Suppressor macrophage treated with lipopolysaccharide for 4 hours (primary cell): Measurements from ENCODE around the gene SHISA5.

Experiments used
- DNase-seq: peaks from one replicate; pipeline ENCODE4 v3.0.0-alpha.2; 2020

SHISA5 gene

GRCh38 chr3:48456456-48456855 is 47.5 kb downstream of the SHISA5 start:
- DNase-seq, result no peak

DNA sequence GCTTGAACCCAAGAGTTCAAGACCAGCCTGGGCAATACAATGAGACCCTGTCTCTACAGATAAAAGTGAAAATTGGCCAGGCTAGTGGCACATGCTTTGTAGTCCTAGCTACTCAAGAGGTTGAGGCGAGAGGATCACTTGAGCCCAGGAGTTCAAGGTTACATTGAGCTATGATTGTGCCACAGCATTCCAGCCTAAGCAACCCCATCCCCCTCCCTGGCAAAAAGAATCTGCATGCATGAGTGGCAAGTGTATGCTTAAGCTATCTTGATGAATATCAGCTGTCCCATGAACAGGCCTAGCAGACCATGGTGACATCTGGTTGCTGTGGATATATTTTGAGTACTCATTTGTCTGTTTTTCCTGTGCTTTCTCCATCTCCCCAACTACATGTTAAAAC is 52.7 kb downstream of the SHISA5 start:
- DNase-seq, result no peak

GRCh38 chr3:48446425-48447193 is 57.4 kb downstream of the SHISA5 start, which contains the start of gene ATRIP:
TSS of gene ATRIP (plus strand) at chr3:48446737. CDS start at chr3:48446846, 109 bp downstream.
- peak; percentile 92 for DNase-seq

DNA sequence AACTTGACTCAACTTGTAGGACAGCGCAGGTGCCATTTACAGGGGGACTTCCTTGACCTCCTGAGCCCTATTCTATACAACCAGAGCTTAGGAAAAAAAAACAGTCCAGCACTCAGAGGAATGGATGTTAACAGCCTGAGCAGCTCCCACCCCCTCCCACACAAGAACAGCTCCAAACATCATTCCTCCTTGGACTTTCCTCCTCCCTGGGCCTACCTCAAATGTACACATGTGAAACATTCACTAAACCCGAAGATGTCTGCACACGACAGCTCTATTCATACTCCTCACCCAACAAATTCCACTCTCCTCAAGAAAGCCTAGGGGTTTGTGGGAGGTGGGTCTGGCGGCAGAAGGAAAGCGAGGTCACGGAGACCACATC is 57.9 kb downstream of the SHISA5 start:
- no peak for DNase-seq

GRCh38 chr3:48445277-48445882 is 58.6 kb downstream of the SHISA5 start:
- DNase-seq, result no peak

- DNase-seq, result no peak
Measured at GRCh38 chr3:48441940-48442339, 62.0 kb downstream of the SHISA5 start.

DNA sequence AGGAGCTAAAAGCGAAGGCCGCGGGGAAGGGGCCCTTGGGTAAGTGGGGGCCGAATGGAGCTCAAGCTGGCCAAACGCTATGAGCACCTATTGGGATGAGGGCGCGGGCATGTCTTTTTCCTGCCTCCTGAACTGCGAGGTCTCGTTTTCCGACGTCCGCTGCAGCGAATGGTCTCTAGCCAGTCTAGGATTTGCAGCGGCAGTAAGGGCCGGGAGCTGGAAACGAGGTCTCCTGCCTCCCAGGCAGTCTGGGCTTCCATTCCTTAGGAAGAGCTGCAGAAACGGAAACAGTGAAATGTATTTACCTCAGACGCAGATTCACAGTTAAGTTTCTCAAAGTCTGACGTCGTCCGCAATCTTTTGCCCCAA is 63.4 kb downstream of the SHISA5 start:
- peak; percentile 22 for DNase-seq

- DNase-seq, result peak; percentile 97
Measured at GRCh38 chr3:48439820-48440589, 64.0 kb downstream of the SHISA5 start, which contains the start of the genes CCDC51 and TMA7. TSS of gene CCDC51 (minus strand) at chr3:48440119. CDS start at chr3:48435128, 4,991 bp downstream. TSS of gene TMA7 (plus strand) at chr3:48440257. CDS start at chr3:48440297, 40 bp downstream.

DNA sequence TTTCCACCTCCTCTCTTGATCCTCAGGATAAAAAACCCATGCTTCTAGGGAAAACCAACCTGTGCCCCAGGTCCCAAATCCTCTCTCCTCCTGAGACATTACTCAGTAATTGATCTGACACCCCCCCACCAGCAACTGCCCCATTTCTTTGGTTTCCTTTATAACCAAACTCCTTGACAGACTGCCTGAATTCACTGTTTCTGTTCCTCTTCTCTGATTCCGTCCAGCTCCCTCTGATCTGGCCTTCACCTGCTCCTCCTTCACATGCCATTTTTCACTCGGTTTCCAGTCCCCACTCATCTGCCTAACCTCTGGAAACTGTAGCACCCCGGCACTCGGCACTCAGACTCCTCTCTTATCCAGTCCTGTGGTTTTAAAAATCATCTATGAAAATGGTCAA is 66.2 kb downstream of the SHISA5 start:
- DNase-seq, result no peak

- no peak for DNase-seq
Measured at GRCh38 chr3:48436855-48437254, 67.1 kb downstream of the SHISA5 start.

DNA sequence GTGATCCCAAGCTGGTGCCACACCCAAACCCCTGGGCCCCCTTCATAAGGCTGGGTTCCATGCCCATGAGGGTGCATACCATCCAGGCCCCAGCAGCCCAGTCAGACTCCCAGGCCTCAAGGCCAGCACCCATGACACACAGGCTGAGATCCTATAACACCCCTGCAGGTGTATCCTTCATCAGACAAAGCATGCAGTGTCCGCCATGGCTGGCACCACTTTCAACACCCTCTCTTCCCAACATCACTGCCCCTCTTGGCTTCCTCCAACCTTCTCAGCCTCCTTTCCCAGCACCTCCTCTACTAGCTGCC is 67.5 kb downstream of the SHISA5 start:
- no peak for DNase-seq

GRCh38 chr3:48435774-48436476 is 68.0 kb downstream of the SHISA5 start:
- DNase-seq, result peak; percentile 88

GRCh38 chr3:48435223-48435595 is 68.8 kb downstream of the SHISA5 start:
- no peak for DNase-seq

DNA sequence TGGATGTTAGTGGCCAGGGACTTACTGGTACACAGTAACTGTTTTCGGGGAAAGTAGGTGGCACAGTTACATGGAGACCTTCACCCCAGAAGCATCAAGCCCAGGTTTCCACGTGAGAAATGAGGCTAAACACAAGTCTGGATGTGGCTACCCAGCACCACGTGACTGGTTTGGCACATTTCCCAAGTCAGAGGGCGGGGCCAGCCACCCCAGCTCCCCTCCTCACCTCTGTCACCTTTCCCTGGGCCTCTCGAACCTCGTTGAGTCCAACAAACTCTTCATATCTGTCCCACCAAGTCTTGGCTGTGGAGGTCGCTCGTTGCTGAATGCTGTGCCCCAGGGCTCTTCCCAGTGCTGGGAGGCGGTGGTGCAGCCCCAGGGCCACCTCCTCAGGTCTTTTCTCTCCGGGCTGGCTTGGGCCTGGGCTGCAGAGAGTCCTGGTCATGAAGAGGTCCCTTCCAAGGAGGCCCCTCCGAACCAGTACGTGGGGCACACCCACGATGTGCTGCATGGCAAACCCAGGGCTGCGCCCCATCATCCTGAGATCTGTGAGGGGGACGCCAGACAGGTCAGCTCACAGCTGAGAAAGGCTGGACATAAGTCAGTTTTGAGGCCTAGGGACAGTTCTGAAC is 69.3 kb downstream of the SHISA5 start:
- DNase-seq, result no peak

DNA sequence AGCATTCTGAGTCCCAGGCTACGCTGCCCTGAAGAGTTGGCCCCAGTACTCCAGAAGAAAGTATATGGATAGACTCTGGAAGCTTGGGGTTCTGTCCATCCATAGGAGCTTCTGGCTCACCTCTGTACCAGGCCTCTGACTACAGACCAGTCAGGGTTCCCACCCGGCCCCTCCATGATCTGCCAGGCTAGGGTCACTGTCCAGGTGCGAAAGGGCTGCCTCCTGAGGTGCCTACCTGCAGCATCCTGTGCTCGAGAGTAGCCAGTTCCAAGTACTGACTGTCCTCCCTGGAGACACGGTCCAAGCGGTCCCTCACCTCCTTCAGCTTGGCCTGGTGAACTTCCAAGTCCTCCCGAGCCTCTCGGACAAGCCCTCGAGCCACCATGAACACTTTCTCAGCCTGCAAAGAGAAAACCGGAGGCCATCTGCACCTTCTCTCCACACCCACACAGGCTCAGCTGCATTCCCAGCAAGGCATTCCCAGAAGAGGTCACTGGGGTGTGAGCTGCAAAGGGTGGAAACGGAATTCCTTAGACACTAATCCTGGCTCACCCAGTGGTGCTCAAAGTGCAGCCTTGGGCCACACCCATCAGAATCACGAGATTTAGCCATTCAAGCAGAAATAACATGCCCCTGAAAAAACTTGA is 70.4 kb downstream of the SHISA5 start:
- DNase-seq, result no peak

- no peak for DNase-seq
Measured at GRCh38 chr3:48432411-48433371, 71.3 kb downstream of the SHISA5 start.

DNA sequence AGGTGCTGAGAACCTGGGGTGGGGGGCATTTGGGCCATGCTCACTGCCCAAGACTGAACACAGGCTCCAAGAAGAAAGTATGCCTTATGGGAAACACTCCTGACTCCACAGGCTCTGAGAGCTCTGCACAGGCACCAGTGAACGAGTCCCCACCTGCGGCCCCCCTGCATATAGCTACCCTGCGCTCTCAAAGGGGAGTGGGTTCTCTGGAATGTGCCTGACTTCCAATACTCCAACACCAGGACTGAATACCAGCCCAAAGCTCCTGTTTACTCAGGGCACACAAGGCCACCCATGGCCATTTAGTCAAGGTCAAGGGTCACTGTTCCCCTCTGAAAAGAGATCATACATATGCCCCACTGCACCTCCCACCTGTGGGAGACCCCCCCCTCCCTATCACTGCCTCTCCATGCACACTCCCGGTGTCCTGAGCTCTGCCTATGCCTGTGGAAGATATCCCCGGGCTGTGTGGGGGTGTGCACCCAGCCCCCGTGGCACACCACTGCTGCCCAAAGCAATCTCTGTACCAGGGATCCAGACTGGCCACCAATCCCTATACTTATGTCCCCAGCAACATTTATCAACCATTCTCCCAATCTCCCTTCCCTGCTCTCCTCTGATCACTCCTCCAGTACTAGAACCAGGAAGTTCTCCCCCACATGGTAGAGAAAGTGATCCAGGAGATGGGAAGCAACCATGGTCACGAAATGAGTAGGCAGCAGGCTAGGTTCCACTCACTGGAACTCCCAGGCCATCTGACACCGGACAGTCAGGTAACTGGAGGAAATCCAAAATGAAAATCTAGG is 72.5 kb downstream of the SHISA5 start:
- no peak for DNase-seq

DNA sequence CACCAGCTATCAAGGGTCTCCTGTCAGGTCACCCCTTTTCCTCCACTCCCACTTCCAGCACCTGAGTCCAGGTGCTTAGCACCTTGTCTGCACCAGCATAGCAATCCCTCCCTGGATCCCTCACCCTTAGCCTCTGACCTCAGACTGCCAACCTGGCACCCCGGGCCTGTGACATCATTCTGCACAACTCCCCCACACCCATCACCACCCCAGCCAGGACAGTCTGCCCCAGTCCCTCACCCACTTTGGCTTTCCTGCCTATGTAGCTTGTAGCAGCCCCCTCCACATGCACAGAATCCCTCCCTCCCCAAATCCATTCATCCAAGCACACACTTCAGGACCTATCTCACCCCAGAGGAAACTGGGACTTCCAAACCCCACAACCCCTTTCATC is 73.3 kb downstream of the SHISA5 start:
- DNase-seq, result no peak

- no peak for DNase-seq
Measured at GRCh38 chr3:48429960-48430707, 73.8 kb downstream of the SHISA5 start, which contains the start of gene PLXNB1. TSS of gene PLXNB1 (minus strand) at chr3:48430086. CDS start at chr3:48424611, 5,475 bp downstream.
